ENCODE measurements around the gene MBNL2.

MBNL2 gene

GRCh38 chr13:97188207-97188606 is 33.9 kb upstream of the MBNL2 start:
- Histone ChIP-seq H3K4me2 (ENCODE audit: low read depth, low read length, poor library complexity, severe bottlenecking) (no peak overlapping the region), H3F3A (ENCODE audit: insufficient read depth) (no peaks in the 10 kb centered on the region), H3K27ac (ENCODE audit: low read depth, low read length) (no peak overlapping the region), H3K9me3 (ENCODE audit: insufficient read depth, low read length) (no peaks in the 10 kb centered on the region), H3K9me2 (replicated peaks; ENCODE audit: insufficient read depth, low read length) (no peaks in the 10 kb centered on the region; the same call in 1 of the 2 replicates), H3K79me2 (ENCODE audit: insufficient read depth, low read length) (no peaks in the 10 kb centered on the region), H2AFZ (ENCODE audit: low read depth, low read length, severe bottlenecking) (no peak overlapping the region), H3K36me3 (ENCODE audit: low read length) (no peaks in the 10 kb centered on the region), H4K20me1 (ENCODE audit: low read depth, low read length) (no peaks in the 10 kb centered on the region), H3K27me3 (ENCODE audit: low read length) (no peaks in the 10 kb centered on the region), H3K4me3 (ENCODE audit: insufficient read depth, low read length, poor library complexity, severe bottlenecking) (no peak overlapping the region), H3K9ac (ENCODE audit: low read length) (no peak overlapping the region)
- no peak for TF ChIP-seq EZH2phosphoT487 (conservative IDR thresholded peaks at IDR 0.05; ENCODE audit: low read length)
- TF ChIP-seq, protein P1, sequence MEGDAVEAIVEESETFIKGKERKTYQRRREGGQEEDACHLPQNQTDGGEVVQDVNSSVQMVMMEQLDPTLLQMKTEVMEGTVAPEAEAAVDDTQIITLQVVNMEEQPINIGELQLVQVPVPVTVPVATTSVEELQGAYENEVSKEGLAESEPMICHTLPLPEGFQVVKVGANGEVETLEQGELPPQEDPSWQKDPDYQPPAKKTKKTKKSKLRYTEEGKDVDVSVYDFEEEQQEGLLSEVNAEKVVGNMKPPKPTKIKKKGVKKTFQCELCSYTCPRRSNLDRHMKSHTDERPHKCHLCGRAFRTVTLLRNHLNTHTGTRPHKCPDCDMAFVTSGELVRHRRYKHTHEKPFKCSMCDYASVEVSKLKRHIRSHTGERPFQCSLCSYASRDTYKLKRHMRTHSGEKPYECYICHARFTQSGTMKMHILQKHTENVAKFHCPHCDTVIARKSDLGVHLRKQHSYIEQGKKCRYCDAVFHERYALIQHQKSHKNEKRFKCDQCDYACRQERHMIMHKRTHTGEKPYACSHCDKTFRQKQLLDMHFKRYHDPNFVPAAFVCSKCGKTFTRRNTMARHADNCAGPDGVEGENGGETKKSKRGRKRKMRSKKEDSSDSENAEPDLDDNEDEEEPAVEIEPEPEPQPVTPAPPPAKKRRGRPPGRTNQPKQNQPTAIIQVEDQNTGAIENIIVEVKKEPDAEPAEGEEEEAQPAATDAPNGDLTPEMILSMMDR (IDR thresholded peaks at IDR 0.05; ENCODE audit: insufficient read depth, low read length, poor library complexity, severe bottlenecking) = no peak

DNA sequence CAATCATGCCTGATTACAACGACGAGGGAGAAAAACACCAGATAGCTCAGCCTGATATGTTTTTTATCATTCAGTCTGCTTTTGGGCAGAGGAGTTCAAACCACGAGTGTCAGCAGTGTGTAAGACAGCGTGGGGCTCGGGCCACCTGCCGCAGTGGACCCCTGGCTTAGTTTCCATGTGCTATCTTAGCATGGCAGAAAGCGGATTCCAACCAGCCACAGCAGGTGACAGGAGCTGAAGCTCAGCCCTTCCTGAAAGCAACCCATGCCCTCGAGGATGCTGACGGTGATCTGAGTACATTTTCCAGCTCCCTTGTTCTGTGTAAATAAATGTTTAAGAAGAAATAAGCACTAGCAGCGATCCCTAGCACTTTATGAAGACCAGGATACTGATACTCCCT is 32.2 kb upstream of the MBNL2 start:
- no peak overlapping the region for H2AFZ ChIP-seq (ENCODE audit: low read depth, low read length, severe bottlenecking)
- no peaks in the 10 kb centered on the region for H3K36me3 ChIP-seq (ENCODE audit: low read length)
- no peak for TF ChIP-seq EZH2phosphoT487 (conservative IDR thresholded peaks at IDR 0.05; ENCODE audit: low read length)
- TF ChIP-seq, protein P1 (IDR thresholded peaks at IDR 0.05; ENCODE audit: insufficient read depth, low read length, poor library complexity, severe bottlenecking) = no peak
- H3F3A ChIP-seq (ENCODE audit: insufficient read depth) = no peaks in the 10 kb centered on the region
- no peak overlapping the region for H3K4me3 ChIP-seq (ENCODE audit: insufficient read depth, low read length, poor library complexity, severe bottlenecking)
- no peak overlapping the region for H3K9ac ChIP-seq (ENCODE audit: low read length)
- H3K79me2 ChIP-seq (ENCODE audit: insufficient read depth, low read length) = no peaks in the 10 kb centered on the region
- no peaks in the 10 kb centered on the region for H4K20me1 ChIP-seq (ENCODE audit: low read depth, low read length)
- H3K27me3 ChIP-seq (ENCODE audit: low read length) = no peaks in the 10 kb centered on the region
- H3K9me2 ChIP-seq (replicated peaks; ENCODE audit: insufficient read depth, low read length) = no peaks in the 10 kb centered on the region
- no peaks in the 10 kb centered on the region for H3K9me3 ChIP-seq (ENCODE audit: insufficient read depth, low read length)
- no peak overlapping the region for H3K27ac ChIP-seq (ENCODE audit: low read depth, low read length)
- H3K4me2 ChIP-seq (ENCODE audit: low read depth, low read length, poor library complexity, severe bottlenecking) = no peak overlapping the region

- no peak for TF ChIP-seq EZH2phosphoT487 (conservative IDR thresholded peaks at IDR 0.05; ENCODE audit: low read length)
- TF ChIP-seq, protein P1 (IDR thresholded peaks at IDR 0.05; ENCODE audit: insufficient read depth, low read length, poor library complexity, severe bottlenecking) = no peak
- H2AFZ ChIP-seq (ENCODE audit: low read depth, low read length, severe bottlenecking) = no peak overlapping the region
Measured at GRCh38 chr13:97191142-97191541, 31.0 kb upstream of the MBNL2 start.

More at GRCh38 chr13:97191142-97191541, 31.0 kb upstream of the MBNL2 start:
- no peaks in the 10 kb centered on the region for H4K20me1 ChIP-seq (ENCODE audit: low read depth, low read length)
- H3K27ac ChIP-seq (ENCODE audit: low read depth, low read length) = no peak overlapping the region
- H3K4me3 ChIP-seq (ENCODE audit: insufficient read depth, low read length, poor library complexity, severe bottlenecking) = no peak overlapping the region
- H3K9ac ChIP-seq (ENCODE audit: low read length) = no peak overlapping the region
- no peak overlapping the region for H3K4me2 ChIP-seq (ENCODE audit: low read depth, low read length, poor library complexity, severe bottlenecking)
- H3K79me2 ChIP-seq (ENCODE audit: insufficient read depth, low read length) = no peaks in the 10 kb centered on the region
- no peaks in the 10 kb centered on the region for H3F3A ChIP-seq (ENCODE audit: insufficient read depth)
- no peaks in the 10 kb centered on the region for H3K9me2 ChIP-seq (replicated peaks; ENCODE audit: insufficient read depth, low read length)
- no peaks in the 10 kb centered on the region for H3K36me3 ChIP-seq (ENCODE audit: low read length)
- no peaks in the 10 kb centered on the region for H3K9me3 ChIP-seq (ENCODE audit: insufficient read depth, low read length)
- no peaks in the 10 kb centered on the region for H3K27me3 ChIP-seq (ENCODE audit: low read length)
